Right ventricle myocardium inferior (tissue), 1 donor: ENCODE results near the gene IPPK. TPM values are rescaled to one million over a fixed set of nuclear protein-coding genes. Genes with fewer than 3 reads are reported as not detected.

Experiments used
- ATAC-seq: fragments of 200-7000 bp; cut with Tn5 transposase; one replicate; pipeline ENCODE4 v1.9.1; 2020; ENCODE audit warnings: mild to moderate bottlenecking, moderate library complexity
- DNase-seq: peaks from one replicate; pipeline ENCODE4 v3.0.0; 2021; ENCODE audit errors: missing footprints
- intact Hi-C: fragments of 100-400 bp; cut with DNase I; formaldehyde crosslinking; loops from one replicate; pipeline ENCODE4 v1.11.0; 2022
- total RNA-seq: library from RNA; stranded (reverse); fragmentation: NEBNext Ultra II Directional; extraction: Animal tissue kit (Norgen Biotek cat#: 25700); gene quantifications from one replicate; pipeline ENCODE4 v1.2.1, GENCODE V29; 2021
- donor health status: DM: no; HTN: yes; CAD: no; lungs with severe emphysema.

IPPK gene
- total RNA-seq, 1 donor from 2014 or later = 5.9 TPM

DNA sequence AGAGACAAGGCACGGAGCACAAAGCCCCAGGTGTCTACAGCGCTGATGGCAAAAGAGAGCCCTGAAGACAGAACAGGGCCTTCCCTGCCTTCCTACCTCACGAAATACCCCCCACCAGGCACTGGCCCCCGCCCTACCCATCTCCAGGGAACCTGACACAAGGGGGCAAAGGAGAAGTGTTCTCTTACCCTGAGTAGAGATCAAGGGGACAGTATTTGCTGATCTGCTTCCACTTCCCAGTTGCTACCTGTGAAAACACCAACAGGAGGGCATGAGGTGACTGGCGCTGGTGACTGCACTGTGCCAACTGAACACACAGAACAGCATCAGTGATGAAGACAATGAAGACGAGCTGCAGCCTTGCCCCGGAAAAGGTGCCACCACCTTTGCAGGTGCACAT, 27.4 kb downstream of the IPPK start:
- ATAC-seq (no peak), DNase-seq (no peak)
- intact Hi-C loops = no loop called here

GRCh38 chr9:92642041-92642451, 27.9 kb downstream of the IPPK start:
- DNase-seq (no peak), ATAC-seq (no peak)
- intact Hi-C loops = no loop called here

- intact Hi-C loops = no loop called here
- DNase-seq = no peak
- no peak for ATAC-seq
These were observed 28.7 kb downstream of the IPPK start for GRCh38 chr9:92641092-92641809.

GRCh38 chr9:92640398-92641091, 29.4 kb downstream of the IPPK start:
- ATAC-seq (no peak), DNase-seq (no peak)
- intact Hi-C loops = no loop called here

DNA sequence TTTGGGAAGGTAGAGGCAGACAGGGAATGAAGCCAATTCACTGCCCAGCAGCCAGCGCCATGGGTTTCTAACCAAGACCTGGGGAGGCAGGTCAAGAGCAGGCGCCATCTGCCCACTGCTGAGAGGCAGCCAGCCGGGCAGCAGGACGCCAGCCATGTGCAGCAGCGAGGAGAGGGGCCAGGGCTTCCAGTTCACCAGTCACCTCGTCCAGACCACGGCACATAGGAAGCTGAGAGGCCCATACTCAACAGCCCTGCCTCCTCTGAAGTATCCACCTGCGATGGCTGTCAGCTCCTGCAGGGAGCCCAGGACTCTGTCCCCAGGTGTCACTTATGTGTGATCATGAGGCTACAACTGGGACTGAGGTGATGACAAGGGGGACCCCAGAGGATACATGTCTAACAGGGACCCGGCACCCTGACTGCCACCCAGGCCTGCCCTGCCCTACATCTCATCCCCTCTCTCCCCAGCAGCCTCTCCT, 30.1 kb downstream of the IPPK start:
- intact Hi-C loops = loop anchor here (5.0 kb wide), 1 partner anchor 298 kb away; no protein-coding TSS in a partner anchor
- no peak for DNase-seq

GRCh38 chr9:92639124-92639523, 30.8 kb downstream of the IPPK start:
- intact Hi-C loops = loop anchor here (5.0 kb wide), 1 partner anchor 297 kb away; no protein-coding TSS in a partner anchor
- no peak for DNase-seq
- ATAC-seq = no peak

More for the DNA sequence above, 30.1 kb downstream of the IPPK start:
- no peak for ATAC-seq

GRCh38 chr9:92638621-92639101, 31.3 kb downstream of the IPPK start:
- ATAC-seq (no peak), DNase-seq (no peak)
- intact Hi-C loops = loop anchor here (5.0 kb wide), 1 partner anchor 296 kb away; no protein-coding TSS in a partner anchor

DNA sequence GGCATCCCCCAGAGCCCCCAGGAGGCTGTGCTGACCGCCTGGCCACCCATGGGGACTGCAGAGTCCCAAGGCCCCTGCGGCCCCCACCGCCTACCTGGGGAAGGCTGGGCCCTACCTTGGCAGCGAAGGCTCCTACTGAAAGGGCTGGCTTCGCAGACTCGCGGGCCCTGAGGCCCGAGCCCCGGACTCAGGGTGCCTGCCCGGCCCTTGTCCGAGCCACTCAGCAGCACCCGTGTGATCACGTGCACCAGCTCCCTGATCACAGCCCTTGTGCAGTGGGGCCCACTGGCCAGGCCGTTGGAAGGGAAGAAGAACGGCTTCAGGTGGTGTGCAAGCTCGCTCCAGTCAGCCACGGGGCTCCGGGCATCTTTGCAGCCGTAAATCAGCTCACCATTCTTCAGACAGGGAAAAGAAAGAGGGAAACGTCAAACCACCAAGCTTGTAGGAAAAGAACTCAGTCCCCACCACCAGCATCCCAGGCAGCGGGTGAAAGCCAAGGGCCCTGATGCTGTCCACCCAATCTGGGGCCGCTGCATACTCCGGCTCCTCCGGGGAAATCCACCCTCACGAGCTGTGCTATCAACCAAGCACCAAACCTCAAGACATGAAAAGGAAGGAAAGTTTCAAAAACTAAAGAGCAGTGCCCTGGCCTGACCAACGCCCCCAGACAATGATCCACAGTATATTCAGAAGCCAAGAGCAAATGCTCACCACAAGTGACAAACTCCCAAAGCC, 31.9 kb downstream of the IPPK start:
- no peak for DNase-seq
- intact Hi-C loops = loop anchor here (5.0 kb wide), 1 partner anchor 296 kb away; no protein-coding TSS in a partner anchor
- ATAC-seq = no peak

- no peak for DNase-seq
- intact Hi-C loops = loop anchor here (5.0 kb wide), 1 partner anchor 295 kb away; no protein-coding TSS in a partner anchor
- no peak for ATAC-seq
These were observed 32.6 kb downstream of the IPPK start for GRCh38 chr9:92637326-92637725.

DNA sequence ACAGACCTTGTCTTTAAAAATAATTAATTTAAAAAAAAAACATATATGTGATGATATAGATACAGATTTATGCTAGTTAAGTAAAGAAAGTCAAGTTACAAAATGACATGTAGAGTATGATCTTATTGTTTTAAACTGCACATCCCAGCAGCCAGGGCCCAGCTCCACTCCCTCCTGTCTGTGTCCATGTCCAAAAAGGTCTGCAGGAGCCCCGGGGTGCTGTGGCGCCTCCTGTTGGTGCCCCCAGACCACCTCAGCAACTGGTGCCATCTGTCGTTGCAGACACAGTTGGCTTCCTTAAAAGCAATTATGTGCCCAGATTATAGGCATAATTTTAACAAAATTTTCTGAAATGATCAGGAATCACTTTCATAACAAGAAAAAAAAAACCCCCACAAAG, 33.3 kb downstream of the IPPK start:
- ATAC-seq = no peak
- intact Hi-C loops = loop anchor here (5.0 kb wide), 1 partner anchor 294 kb away; no protein-coding TSS in a partner anchor
- DNase-seq = no peak

- DNase-seq = no peak
- ATAC-seq = no peak
- intact Hi-C loops = loop anchor here (2.0 to 5.0 kb wide), 2 partner anchors 293 to 493 kb away; no protein-coding TSS in a partner anchor
These were observed 34.2 kb downstream of the IPPK start for GRCh38 chr9:92635760-92636159.

DNA sequence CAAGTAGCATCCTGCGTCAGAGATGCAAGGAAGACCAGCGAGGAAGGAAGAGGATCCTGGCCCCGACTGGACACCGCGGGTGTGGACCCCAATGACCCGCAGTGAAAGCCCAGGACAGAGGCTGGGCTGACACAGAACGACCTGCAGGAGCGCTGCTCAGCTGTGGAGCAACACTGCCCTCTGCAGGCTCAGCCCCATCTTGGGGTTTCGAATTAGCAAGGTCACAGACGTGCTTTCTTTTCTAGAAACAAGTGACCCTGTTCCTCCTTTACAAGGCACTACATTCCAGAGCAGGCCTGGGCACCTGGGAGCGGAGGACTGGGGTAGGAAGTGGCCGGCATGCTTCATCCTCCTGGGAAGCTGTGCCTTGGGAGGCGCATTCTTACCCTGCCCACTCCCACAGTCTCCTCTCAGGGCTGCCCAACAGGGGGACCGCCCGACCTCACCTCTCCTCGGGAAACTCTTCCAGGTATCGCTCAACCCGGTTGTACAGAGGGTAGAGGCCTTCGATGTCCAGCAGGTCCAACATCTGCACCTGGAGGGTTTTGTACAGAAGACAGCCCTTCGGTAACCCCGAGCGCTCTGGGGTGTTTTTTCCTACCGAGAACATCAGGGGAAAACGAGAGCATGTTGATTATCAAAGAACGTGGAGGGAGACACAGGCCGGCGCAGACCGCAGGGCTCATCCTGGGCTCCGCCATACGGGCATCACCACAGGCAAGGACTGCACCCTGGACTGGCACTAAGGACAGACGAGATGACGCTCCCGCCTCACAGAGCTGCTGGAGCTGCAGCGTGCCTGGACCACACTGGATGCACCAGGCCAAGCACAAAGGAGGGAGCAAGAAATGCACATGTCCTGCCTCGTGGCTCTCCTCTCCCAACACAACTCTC, 35.0 kb downstream of the IPPK start:
- intact Hi-C loops = loop anchor here (2.0 to 5.0 kb wide), 3 partner anchors 293 to 492 kb away; partner anchors contain the start of genes CENPP and NOL8
- peak; percentile 82 for ATAC-seq
- DNase-seq = peak; percentile 84

- ATAC-seq (no peak), DNase-seq (no peak)
- intact Hi-C loops = loop anchor here (2.0 to 5.0 kb wide), 2 partner anchors 306 to 491 kb away; partner anchors contain the start of genes CENPP and NOL8
These were observed 36.2 kb downstream of the IPPK start for GRCh38 chr9:92633614-92634278.

DNA sequence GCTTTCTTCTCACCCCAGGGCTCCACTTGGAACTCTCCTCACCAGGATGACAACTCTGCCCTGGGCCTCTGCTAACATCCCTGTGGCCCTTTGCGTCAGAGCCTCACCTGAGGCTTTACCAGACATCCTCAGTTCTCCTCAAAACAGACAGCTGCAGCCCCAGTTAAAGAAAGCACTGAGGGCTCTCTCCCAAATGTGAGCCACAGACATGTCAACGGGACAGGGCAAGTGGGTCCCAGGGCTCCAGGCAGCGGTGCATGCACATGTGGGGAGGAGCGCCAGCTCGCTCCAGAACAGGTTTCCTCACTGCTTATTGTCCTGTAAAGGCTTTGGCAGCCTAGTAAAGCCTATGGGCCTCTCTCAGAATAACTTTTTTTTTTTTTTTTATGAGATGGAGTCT, 37.3 kb downstream of the IPPK start:
- ATAC-seq = no peak

GRCh38 chr9:92631452-92632343, 38.2 kb downstream of the IPPK start:
- intact Hi-C loops = loop anchor here (5.0 kb wide), 1 partner anchor 304 kb away; the partner anchor contains the start of genes CENPP and NOL8

More for the DNA sequence above, 37.3 kb downstream of the IPPK start:
- intact Hi-C loops = loop anchor here (5.0 kb wide), 1 partner anchor 305 kb away; the partner anchor contains the start of genes CENPP and NOL8
- DNase-seq = no peak

GRCh38 chr9:92627651-92628050, 42.3 kb downstream of the IPPK start:
- intact Hi-C loops = no loop called here

More at GRCh38 chr9:92631452-92632343, 38.2 kb downstream of the IPPK start:
- no peak for ATAC-seq
- DNase-seq = no peak

More at GRCh38 chr9:92627651-92628050, 42.3 kb downstream of the IPPK start:
- DNase-seq (no peak), ATAC-seq (no peak)
